Gastrocnemius medialis (tissue), 4 donors: ENCODE results near the gene ATG10. TPM values are rescaled to one million over a fixed set of nuclear protein-coding genes. Genes with fewer than 3 reads are reported as not detected.

ENCODE experiments used
- ATAC-seq, 2 donors: fragments of 150-250 bp; one replicate each; pipeline ENCODE4 v1.9.1; 2016
- DNase-seq, 2 donors: peaks; one replicate each; pipeline ENCODE4 v3.0.0-alpha.2; 2019
- H3K27ac ChIP-seq, 4 donors: fragments of 200-600 bp; sonication (generic); 1 replicate in 1 of 4; 2 replicates in 3 of 4; pipeline ENCODE4 v1.5.1; 2016 to 2018; ENCODE audit warnings: mild to moderate bottlenecking in 2 of 4, moderate library complexity in 1 of 4
- H3K27me3 ChIP-seq, 3 donors: fragments of 200-600 bp; sonication (generic) in 2 of 3; 1 replicate in 1 of 3; 2 replicates in 2 of 3; pipeline versions ENCODE4 v1.5.1 to v1.6.0; 2016 to 2019; ENCODE audit warnings: mild to moderate bottlenecking in 1 of 3, moderate library complexity in 1 of 3
- H3K36me3 ChIP-seq, 2 donors: fragments of 200-600 bp; sonication (generic) in 1 of 2; one replicate each; pipeline ENCODE4 v1.5.1; 2017 to 2018
- H3K4me1 ChIP-seq, 2 donors: fragments of 200-600 bp; sonication (generic) in 1 of 2; one replicate each; pipeline ENCODE4 v1.5.1; 2016 to 2017; ENCODE audit warnings: mild to moderate bottlenecking in 2 of 2
- H3K4me3 ChIP-seq, 4 donors: fragments of 200-600 bp; sonication (generic) in 3 of 4; 1 replicate in 1 of 4; 2 replicates in 3 of 4; pipeline ENCODE4 v1.5.1; 2016 to 2019; ENCODE audit warnings: mild to moderate bottlenecking in 2 of 4
- H3K9me3 ChIP-seq, 3 donors: fragments of 200-600 bp; sonication (generic) in 2 of 3; 1 replicate in 1 of 3; 2 replicates in 2 of 3; pipeline ENCODE4 v1.5.1; 2016 to 2019
- POLR2A ChIP-seq, 2 donors: fragments of 450-650 bp; IDR thresholded peaks; one replicate each; pipeline ENCODE4 v1.6.1; 2017; ENCODE audit warnings: antibody characterized with exemption in 2 of 2, mild to moderate bottlenecking in 2 of 2, moderate library complexity in 2 of 2
- in situ Hi-C, 4 donors: fragments of 200-750 bp; cut with MboI; loops; one replicate each; pipeline versions ENCODE4 v1.15.0 to v1.8.0; 2017; ENCODE audit warnings: low sequenced_read_pairs in 4 of 4
- intact Hi-C: fragments of 100-400 bp; cut with DNase I; formaldehyde crosslinking; loops from one replicate; pipeline ENCODE4 v1.15.1; 2023; ENCODE audit warnings: low total_unique reads
- total RNA-seq, 4 donors: library from RNA; depleted of rRNA; stranded (reverse); fragments of >200 nt; gene quantifications; one replicate each; pipeline versions ENCODE4 v1.1.0 to v1.2.3, GENCODE V29; 2016
- TF ChIP-seq, protein P1 (sequence below), 5 experiments: fragments of 450-650 bp in 3 of 5; fragments of 200-600 bp in 2 of 5; sonication (generic) in 2 of 5; IDR thresholded peaks in 4 of 5; conservative IDR thresholded peaks in 1 of 5; 1 replicate in 4 of 5; 2 replicates in 1 of 5; pipeline ENCODE4 v1.5.1; 2016 to 2019; ENCODE audit warnings: antibody characterized with exemption in 5 of 5, mild to moderate bottlenecking in 3 of 5, moderate library complexity in 3 of 5

ATG10 gene
- total RNA-seq, 4 donors from 2014 or later: 2.9 to 8.5 (median 6.0) TPM

DNA sequence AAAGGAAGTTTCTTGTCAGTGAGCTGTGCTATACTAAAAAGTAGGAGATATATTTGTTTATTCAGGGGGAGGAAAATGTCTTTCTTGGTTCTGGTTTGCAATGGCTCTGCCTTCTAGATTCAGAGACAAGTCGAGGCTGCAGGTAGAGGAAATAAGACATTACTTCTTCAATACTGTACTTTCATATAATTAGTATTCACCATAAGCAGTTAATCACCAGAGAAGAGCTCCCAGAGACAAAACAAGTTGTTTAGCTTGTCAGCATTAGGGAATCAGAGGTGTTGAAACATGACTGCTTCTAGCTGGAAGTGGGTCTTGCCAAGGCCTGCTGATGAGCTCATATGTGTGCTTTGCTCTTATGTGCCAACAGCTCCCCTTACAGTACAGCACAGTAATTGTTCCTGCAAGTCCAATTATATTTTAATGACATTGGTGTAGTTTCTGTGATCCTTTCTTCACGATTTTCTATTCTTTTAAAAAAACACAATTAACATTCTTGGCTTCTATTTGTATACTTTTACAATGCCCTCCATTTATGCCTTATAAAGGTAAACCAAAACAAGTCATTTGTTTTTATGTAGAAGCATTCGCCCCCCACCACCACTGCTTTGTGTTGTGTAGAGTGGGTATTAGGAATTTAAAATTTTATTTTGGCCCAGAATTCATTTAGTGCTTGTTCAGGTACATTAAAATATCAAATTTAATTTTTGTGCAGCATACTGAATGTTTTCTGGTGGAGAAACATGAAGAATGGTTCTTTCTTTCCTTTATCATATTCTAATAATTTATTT is 194.1 kb downstream of the ATG10 start:
- Histone ChIP-seq H3K4me3 (no peak overlapping the region), H3K4me1 (peaks cover 14 to 25% of the 10 kb centered on the region in 2 donors), H3K9me3 (no peaks in the 10 kb centered on the region), H3K36me3 (no peaks in the 10 kb centered on the region), H3K27ac (peak overlapping the region; percentile 51 to 76 (median 72)), H3K27me3 (no peaks in the 10 kb centered on the region)
- intact Hi-C loops (loop anchor here (1.0 to 10.0 kb wide), 8 partner anchors 60 to 921 kb away; partner anchors contain the start of genes SSBP2 and ZCCHC9), in situ Hi-C loops (loop anchor here (10.0 to 25.0 kb wide), 4 partner anchors 304 to 741 kb away; partner anchors contain the start of gene SSBP2 (in 1 of the 4))
- peak; percentile 100 for ATAC-seq
- TF ChIP-seq, protein P1, sequence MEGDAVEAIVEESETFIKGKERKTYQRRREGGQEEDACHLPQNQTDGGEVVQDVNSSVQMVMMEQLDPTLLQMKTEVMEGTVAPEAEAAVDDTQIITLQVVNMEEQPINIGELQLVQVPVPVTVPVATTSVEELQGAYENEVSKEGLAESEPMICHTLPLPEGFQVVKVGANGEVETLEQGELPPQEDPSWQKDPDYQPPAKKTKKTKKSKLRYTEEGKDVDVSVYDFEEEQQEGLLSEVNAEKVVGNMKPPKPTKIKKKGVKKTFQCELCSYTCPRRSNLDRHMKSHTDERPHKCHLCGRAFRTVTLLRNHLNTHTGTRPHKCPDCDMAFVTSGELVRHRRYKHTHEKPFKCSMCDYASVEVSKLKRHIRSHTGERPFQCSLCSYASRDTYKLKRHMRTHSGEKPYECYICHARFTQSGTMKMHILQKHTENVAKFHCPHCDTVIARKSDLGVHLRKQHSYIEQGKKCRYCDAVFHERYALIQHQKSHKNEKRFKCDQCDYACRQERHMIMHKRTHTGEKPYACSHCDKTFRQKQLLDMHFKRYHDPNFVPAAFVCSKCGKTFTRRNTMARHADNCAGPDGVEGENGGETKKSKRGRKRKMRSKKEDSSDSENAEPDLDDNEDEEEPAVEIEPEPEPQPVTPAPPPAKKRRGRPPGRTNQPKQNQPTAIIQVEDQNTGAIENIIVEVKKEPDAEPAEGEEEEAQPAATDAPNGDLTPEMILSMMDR (IDR thresholded peaks at IDR 0.05 in 4 of 5, conservative IDR thresholded peaks at IDR 0.05 in 1 of 5): peak; percentile 65 to 78 (median 70)
- no peak for TF ChIP-seq POLR2A (IDR thresholded peaks at IDR 0.05)
- DNase-seq: peak; percentile 86 to 87

DNA sequence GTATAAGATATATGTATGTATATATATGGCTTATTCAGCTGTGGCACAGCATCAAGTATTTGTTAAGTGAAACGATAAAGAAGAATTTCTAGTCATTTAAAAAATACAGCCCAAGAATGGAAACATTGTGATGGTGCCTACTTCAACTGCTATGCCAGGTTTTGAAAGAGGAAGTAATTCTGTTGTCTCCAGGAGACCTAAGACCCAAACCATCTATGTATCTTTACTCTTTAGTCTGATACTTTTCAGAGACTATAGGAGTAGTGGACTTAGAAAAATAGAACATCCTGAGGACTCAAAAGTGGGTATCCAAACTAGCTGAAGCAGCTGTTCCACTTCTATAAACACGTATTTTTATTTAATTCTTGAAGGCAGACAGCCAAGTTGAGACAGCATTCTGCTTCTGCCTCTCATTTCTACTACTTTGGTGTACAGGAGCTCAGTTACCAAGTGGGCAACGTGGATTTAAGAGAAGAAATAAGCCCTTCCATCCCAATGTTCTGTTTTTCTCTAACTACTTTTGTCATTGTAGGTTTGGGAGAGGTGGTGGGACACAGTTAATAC is 195.6 kb downstream of the ATG10 start:
- Histone ChIP-seq H3K9me3 (no peaks in the 10 kb centered on the region), H3K27ac (no peak overlapping the region), H3K4me1 (peaks cover 14 to 25% of the 10 kb centered on the region in 2 donors), H3K27me3 (no peaks in the 10 kb centered on the region), H3K4me3 (no peak overlapping the region), H3K36me3 (no peaks in the 10 kb centered on the region)
- TF ChIP-seq, protein P1 (IDR thresholded peaks at IDR 0.05 in 4 of 5, conservative IDR thresholded peaks at IDR 0.05 in 1 of 5): no peak
- no peak for TF ChIP-seq POLR2A (IDR thresholded peaks at IDR 0.05)
- in situ Hi-C loops: loop anchor here (10.0 to 25.0 kb wide), 4 partner anchors 305 to 743 kb away; partner anchors contain the start of gene SSBP2 (in 1 of the 4)
- ATAC-seq: no peak
- no peak for DNase-seq
- intact Hi-C loops: loop anchor here (2.0 to 10.0 kb wide), 7 partner anchors 197 to 923 kb away; partner anchors contain the start of genes SSBP2 and ZCCHC9

DNA sequence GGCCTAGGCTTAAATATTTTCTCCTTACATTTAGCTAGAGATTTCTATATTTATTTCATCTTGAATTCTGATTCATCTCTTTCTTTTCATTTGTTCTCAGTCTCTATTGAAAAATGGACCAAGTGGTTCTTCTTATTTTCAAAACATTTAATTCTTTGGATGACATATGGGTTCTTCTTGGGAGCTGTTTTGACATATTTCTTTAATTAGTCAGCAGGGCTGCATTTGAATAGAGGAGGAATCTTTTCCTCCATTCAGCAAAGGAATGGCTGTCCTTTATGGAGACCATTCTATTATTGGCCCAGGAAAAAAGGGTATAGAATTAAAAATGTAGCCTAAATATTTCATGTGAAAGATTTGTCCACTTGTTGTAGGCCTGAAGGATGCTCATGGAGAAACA is 196.5 kb downstream of the ATG10 start:
- Histone ChIP-seq H3K36me3 (no peaks in the 10 kb centered on the region), H3K4me3 (no peak overlapping the region), H3K9me3 (no peaks in the 10 kb centered on the region), H3K4me1 (peaks cover 14 to 22% of the 10 kb centered on the region in 2 donors), H3K27me3 (no peaks in the 10 kb centered on the region), H3K27ac (no peak overlapping the region)
- TF ChIP-seq, protein P1 (IDR thresholded peaks at IDR 0.05 in 4 of 5, conservative IDR thresholded peaks at IDR 0.05 in 1 of 5): no peak
- TF ChIP-seq POLR2A (IDR thresholded peaks at IDR 0.05): no peak
- DNase-seq (no peak), ATAC-seq (no peak)
- in situ Hi-C loops (loop anchor here (10.0 to 25.0 kb wide), 4 partner anchors 306 to 743 kb away; partner anchors contain the start of gene SSBP2 (in 1 of the 4)), intact Hi-C loops (loop anchor here (5.0 to 10.0 kb wide), 3 partner anchors 416 to 923 kb away; partner anchors contain the start of genes SSBP2 and ZCCHC9)

DNA sequence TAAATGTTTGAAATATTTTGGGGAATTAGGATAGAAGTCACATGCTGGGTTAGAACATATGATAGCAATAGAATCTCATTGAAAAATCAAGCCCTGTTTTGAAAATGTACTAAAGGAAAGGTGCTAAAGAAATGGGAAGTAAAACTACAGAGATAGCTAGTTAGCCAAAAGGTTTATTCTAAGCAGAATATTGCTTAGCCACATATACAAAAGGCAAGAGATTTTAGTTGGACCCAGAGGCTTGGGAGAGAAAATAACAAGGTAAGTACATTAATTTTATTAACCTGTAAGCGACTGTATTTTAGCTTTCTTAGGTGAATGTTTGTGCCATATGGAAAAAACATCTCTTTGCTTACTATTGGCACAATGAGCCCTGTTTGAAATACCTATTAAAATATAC is 198.1 kb downstream of the ATG10 start:
- no peak for TF ChIP-seq POLR2A (IDR thresholded peaks at IDR 0.05)
- TF ChIP-seq, protein P1 (IDR thresholded peaks at IDR 0.05 in 4 of 5, conservative IDR thresholded peaks at IDR 0.05 in 1 of 5): no peak
- ATAC-seq: no peak
- in situ Hi-C loops: loop anchor here (10.0 to 25.0 kb wide), 5 partner anchors 65 to 745 kb away; partner anchors contain the start of gene SSBP2 (in 1 of the 4)

More for the DNA sequence above, 198.1 kb downstream of the ATG10 start:
- Histone ChIP-seq H3K27me3 (no peaks in the 10 kb centered on the region), H3K4me3 (no peak overlapping the region), H3K36me3 (no peaks in the 10 kb centered on the region), H3K27ac (no peak overlapping the region), H3K9me3 (no peaks in the 10 kb centered on the region), H3K4me1 (peaks cover 12 to 13% of the 10 kb centered on the region in 2 donors)
- intact Hi-C loops: loop anchor here (5.0 to 10.0 kb wide), 3 partner anchors 418 to 925 kb away; partner anchors contain the start of genes SSBP2 and ZCCHC9
- no peak for DNase-seq
